B cell (primary cell): ENCODE measurements around the gene TRPC1.

Experiments used
- CTCF ChIP-seq: fragments of 200-600 bp; IDR thresholded peaks from one replicate; pipeline ENCODE4 v1.8.0; 2022; ENCODE audit warnings: antibody characterized with exemption, mild to moderate bottlenecking
- EZH2 ChIP-seq: IDR thresholded peaks from 2 replicates; pipeline ENCODE4 v1.6.1; 2012; ENCODE audit warnings: borderline replicate concordance, low read depth, mild to moderate bottlenecking, moderate library complexity, low read length; ENCODE audit not compliant: insufficient read depth, poor library complexity, severe bottlenecking

DNA sequence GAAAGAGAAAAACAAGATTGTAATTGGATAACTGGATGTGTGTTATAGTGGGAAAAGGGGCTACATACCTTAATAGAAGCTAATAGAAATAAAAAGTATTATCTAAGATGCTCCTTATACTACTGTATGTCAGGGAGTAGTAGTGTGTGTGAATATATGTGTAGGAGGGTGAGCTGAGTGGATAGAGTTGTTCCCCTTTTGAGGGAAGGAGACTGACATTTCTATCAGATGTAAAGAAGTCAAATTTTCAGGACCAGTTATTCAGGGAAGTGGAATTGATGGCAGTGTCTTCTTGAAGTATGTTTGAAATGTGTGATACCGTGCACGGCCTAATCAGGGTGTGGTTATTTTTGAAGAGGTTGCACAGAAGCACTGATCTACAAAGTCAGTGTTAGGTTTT lies 116.0 kb downstream of the TRPC1 start:
- TF ChIP-seq CTCF = no peak
- no peak for TF ChIP-seq EZH2
